Measurements from ENCODE around the gene CXCR5.
A peak's percentile ranks its signal among the peaks of the same experiment; 100 is the strongest.

CXCR5 gene

DNA sequence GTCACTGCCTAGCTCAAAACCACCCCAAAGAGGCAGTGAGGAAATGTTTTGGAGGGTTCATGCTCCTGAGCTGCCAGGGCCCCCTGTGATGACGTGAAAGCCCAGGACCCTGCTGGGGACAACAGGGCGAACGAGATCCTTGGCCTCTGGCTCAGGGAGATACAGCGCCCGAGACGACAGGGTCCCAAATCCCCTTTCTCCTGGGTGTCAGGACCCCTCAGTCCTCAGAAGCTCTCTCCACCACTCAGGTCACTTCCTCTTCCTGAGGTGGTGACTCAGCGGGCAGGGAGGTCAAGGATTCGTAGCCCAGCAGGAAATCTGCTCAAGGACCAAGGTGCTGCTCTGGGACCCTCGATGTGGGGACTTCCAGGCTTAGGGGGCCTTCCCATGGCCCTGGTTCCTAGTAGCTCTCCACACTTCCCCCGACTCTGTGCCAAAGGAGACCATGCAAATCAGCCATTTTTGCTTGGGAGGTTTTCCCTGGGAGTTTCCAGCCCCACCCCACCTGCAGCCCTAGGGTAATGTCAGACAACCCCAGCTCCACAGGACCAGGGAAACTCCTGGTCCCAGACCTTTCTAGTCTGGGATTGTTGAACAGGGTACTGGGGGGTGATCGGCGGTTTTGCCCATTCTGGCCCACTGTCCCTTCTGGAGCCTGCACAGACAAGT is 29.2 kb downstream of the CXCR5 start:
- DNase-seq (ENCODE audit: low spot score), result no peak

DNA sequence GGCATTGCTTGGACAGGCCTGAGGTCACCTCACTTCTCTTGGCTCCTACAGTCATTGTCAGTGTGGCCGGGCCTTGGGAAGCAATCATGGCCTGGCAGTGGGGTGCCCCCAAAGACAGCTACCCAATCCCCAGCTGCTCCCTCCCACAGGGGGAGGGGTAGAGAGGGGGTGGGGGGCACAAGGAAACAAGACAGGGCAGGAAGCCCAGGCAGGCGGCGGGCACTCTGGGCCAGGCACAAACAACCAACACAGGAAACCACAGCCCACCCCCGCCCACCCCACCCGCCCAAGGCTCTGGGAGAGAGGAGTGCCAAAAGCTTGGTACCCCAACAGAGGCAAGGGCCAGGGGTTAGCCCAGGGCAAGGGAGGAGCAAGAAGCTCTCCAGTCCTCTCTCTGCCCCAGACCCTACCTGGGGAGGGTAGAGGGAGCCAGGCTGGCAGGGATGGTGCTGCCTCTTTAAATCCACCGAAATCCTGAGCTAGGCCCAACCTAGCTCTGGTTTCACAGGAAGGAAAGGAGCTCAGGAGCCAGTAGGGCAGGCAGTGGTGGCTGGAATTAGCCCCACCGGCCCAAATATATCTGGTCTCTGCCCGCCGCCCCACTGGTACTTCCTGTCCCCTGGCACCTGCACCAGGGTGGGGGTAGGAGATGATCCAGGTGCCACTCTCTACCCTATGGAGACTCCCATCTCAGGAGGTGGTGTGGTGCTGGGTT is 29.9 kb downstream of the CXCR5 start:
- no peak for DNase-seq (ENCODE audit: low spot score)

DNA sequence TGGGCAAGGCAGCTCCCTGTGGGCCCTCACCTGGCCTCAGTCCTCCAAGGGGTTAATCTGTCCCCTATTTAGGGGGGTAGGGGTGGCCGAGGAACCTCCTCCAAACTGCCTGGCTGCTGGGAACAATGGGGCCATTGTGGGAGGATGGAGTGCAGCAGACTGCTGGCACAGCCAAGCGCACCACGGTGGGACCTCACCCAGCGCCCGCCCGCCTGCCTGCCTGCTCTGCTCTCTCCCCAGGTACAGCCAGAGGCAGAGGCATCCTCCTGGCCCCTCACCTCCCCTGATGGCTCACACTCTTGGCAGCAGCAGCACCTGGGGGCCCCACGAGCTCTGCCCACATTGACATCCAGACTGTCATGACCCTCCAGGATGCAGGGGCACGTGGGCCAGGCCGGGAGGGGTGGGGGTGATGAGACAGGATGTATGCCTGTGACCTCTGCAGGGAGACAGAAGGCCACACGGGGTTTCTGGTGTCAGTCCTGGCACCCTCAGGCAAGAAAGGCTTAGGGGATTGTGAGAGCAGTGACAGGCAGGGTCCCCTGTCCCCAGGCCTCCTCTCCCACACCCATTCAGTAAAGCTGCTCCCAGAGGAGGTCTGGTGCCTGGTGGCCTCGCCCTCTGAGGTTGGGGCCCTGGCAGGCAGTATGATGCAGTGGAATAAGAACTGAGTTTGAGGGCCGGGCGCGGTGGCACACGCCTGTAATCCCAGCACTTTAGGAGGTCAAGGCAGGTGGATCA is 30.7 kb downstream of the CXCR5 start:
- DNase-seq (ENCODE audit: low spot score), result no peak

DNA sequence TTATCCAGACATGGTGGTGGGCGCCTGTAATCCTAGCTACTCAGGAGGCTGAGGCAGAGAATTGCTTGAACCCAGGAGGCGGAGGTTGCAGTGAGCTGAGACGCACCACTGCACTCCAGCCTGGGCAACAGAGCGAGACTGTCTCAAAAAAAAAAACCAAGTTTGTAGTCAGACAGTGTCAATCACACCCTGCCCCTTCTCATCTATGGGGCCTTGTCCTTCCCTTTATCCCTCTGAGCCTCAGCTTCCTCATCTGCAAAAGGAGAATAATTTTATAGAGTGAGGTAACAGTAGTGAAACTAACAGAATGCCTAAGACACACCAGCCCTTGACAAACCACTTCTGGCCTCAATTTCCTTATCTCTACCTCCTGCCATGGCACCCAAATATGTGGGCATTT is 31.3 kb downstream of the CXCR5 start:
- no peak for DNase-seq (ENCODE audit: low spot score)

DNA sequence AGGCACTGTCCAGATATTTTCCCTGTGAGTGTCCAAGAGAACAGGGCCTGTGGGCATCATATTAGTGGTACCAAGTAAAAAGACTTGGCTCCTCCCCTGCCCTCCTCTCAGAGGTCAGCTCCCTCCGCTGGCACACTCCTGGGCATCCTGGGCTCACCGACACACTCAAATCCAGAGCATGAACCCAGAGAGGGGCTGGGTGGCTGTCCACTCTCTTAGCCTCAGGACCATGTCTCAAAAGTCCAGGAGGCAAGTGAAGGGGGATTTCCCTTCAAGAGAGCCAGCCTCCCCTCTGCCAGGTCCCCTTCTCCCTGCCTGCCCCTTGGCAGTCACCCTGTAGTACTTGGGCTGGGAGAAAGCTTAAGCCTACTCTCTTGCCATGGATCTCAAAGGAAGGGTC is 31.7 kb downstream of the CXCR5 start:
- DNase-seq (ENCODE audit: low spot score), result no peak

DNA sequence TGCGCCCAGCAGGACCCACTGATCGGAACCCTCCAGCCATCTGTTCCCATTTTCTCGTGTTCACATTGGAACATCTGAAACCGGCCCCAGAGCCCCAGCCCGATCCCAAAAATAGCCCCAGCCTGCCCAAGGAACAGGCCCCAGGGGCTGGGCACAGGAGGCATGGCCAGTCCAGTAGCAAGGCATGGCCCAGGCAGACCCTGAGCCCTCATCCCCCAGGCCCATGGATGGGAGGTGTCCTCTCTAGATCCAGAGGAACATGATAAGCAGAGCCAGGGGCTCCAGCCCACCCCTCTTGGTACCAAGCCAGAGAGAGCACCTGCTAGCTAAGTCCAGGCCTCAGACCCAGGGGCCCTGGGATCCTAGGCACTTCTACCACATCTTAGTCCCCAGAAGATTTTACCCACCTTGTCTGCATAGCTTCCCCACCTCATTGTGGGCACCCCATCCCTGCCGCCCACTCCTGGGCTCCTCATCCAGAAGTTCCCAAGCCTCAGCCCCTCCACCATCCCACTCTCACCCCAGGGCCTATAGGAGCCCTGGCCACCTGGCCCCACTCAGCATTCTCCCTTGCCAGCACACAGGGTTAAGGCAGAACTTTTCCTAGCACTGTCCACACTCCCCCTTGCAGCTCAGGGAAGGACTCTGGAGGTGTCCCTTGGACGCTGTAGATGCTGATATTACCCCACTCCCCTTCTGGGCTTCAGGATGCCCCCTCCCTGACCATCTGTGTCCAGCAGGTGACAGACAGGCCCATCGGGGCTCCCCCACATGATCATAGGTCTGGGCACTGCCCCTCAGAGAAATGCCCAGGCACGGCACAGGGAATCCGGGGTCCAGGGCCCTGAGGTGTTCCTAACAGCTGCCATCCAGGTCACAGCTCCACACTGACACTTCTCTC is 32.5 kb downstream of the CXCR5 start:
- DNase-seq (ENCODE audit: low spot score), result no peak

DNA sequence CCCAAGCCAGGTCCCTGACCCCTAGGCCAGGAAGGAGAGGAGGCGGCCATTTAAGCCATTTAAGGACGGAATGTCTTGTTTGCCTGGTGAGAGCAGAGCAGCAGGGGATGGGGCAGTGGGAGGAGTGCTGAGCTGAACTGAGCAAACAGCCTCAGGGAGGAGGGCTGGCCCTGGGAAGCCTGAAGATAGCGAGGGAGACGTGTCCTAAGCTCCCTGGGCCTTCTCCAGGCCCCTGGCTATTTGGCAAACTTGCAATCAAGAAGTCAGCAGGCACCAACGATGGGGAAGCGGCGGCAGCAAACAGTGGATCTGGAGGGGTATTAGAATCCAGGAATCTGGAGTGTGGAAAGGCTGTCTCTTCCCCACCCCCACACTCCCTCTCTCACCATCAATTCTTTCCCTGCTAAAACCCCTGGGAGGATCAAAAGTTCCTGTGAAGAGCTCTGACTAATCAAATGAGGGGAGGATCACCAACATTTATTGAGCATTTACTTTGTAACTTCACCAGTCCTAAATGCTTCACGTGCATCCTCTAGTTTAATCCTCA is 33.2 kb downstream of the CXCR5 start:
- DNase-seq (ENCODE audit: low spot score), result peak; percentile 39

DNA sequence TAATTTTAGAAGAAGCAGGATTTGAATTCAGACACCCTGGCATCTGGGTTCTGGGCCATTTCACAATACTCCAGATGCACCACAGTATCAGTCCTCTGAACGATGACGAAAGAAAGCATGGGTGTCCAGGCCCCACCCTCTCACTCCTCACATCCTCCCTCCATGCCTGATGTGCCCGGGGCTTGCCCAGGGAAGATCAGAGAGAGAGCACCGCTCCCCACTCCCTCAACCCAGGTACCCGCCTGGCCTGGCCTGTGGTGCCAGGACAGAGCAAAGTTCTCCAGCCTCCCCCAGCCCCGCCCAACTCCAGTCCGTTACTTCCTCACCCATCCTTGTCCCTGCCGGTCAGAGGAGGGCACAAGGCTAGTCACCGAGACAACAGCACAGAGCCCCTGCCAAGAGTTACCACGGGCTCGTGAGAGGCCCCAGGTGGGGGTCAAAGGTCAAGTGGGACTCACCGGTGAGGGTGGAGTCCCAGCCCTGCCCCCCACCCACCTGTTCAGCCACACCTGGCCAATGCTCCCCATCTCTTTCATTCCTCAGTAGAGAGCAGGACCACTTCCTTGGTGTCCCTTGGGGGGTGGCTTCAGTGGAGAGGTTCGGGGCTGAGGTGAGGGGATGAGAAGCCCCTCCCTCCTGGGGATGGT is 33.9 kb downstream of the CXCR5 start:
- DNase-seq (ENCODE audit: low spot score), result peak; percentile 67

DNA sequence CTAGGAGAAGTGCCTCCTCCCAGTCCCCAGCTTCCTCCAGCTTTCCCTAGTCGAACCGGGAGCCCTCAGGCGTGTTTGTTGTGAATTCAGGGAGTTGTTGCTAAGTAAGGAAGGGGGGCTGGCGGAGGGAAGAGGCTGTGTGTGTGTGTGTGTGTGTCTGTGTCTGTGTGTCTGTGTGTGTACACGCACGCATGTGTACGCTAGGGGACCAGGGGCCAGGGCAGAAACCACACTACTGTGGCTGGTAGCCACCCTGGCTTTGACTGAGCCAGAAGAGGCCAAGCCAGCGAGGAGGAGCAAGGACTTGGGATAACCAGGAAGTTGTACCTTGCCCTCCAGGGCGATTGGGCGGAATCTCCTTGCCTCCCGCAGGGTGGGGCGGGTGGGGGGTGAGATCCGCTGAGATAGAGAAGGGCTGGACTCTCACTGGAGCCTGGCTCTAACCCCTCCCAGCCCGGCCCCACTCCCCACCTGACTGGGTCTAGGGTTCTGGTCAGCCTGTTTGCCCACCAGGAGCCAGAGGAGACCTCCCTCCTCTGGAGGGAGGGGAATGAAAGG is 34.5 kb downstream of the CXCR5 start:
- peak; percentile 69 for DNase-seq (ENCODE audit: low spot score)

DNA sequence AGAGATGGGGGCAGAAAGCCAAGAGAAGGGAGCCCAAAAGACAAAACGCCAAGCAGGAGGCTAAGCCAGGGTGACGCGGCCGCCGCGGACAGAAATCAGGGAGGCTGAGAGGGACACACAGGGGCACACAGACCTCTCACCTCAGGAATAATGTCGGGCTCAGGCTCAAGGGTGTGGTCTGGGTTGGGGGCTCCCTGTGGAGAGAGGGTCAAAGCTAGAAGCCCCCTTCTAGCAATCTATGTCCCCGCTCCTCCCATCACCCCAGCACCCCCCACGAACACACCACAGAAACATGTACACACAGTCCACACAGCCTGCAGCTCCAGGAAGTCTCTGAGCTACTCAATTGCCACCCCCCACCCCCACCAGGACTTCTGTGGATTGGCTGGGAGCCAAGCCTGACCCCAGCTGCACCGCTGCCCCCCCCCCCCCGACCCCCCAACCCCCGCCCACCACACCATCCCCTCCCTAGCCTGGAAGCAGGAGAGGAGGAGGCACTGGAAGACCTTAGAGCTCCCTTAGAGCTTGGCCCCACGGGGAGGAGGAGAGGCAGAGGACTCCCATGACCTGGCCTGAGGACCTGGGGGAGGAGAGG is 35.1 kb downstream of the CXCR5 start:
- DNase-seq (ENCODE audit: low spot score), result no peak

DNA sequence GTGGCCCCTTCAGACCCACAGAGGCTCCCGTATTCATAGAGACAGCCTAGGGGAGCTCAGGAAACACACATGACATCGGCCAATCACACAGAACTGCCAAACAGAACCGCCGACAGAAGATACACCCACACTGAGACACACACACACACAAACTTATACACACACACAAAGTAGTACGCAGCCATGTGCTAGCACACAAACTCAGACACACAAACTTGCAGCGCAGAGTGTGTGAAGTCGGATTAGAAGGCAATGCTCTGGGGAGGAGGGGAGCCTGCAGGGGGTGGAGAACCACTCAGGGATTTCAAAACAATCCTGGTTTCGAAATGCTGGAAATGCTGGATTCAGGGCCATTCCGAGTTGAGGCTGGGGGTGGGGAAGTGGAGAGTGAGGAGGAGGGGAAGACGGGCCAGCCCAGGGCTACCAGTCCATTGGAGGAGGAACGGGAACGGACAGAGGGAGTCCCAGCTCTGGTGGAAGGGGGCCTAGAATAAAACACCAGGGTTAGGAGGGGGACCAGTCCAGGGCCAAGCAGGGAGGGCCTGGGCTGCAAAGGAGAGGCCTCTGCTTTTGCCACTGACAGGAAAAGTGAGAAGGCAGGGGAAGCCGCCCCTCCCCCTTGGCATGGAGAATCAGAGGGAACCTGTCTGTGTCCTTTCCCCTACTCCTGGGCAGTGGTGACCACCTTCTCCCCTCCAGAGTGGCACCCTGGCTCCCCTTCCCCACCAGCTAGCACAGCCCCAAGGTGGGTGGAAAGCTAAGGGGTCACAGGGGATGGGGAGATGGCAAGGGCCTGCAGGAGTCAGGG is 37.6 kb downstream of the CXCR5 start:
- peak; percentile 71 for DNase-seq (ENCODE audit: low spot score)

DNA sequence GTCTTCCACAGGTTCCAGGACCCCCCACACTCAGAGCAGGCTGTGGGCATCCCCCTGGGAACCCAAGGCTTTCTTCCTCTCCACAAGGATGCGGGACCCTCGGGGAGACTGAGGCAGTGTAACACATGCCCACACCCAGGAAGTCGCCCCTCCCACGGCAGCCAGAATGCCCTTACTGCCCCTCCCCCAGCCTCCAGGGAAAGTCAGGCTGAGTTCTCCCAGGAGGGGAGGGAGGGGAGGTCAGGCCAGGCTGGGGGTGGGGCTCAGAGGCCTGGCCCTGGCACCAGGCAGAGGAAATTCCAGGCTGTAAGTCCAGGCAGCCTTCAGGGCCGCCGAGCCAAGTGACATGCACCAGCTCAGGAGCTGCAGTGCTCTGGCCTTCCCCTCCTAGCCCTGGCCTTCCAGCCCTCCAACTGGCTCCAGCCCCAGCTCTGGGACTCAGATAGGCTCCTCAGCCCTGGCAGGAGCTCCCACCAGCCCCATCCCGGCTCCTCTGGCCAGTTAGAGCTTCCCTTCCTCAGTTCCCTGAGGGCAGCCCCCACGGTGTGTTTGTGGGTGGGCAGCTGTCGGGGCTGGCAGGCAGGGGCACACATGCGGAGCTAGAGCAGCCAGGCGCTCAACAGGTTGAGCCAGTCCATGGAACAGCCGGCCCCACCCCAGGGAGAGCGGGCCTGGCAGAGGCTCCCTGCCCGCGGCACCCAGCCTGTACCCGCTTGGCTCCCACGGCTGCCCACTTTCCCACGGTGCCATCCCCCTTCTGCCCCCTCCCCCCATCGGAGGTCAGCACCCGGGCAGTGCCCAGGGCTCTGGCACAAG is 38.4 kb downstream of the CXCR5 start:
- DNase-seq (ENCODE audit: low spot score), result peak; percentile 77

DNA sequence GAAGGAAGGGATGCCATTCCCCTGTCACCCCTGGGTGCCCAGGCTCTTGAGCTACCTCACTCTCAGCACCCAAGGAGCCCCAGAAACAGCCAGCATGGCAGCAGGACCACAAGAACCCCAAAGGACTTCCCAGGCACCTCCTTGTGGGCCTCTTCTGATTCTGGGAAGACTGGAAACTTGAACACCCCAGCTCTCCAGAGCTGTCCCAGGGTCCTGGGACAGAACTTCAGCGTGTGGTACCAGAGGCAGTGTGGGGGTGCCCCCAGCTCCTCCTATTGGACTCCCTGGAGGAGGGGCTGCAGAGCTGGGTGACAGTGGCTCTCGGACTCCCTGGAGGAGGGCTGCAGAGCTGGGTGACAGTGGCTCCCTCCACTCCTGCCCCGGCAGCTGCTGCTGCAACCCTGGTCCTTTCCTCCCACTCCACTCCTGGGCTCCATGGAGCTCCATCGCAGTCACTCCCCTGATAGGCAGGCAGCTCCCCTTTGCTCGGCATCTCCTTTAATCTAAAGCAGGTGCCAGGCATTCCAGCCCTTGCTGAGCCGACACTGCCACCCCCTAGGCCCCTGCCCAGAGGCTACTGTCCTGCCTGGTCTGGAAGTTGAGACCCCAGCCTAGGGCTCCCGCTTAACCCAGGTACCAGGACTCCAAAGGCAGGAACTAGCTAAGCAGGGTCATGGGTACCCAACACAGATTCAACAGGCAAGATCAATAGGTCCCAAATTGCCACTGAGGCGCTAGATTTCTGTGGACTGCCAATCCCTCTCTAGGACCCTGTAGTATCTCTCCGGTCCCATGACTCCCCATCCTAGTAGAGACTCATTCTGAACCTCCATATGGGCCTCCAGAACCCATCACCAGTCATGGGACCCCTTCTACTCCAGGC is 39.3 kb downstream of the CXCR5 start:
- no peak for DNase-seq (ENCODE audit: low spot score)

DNA sequence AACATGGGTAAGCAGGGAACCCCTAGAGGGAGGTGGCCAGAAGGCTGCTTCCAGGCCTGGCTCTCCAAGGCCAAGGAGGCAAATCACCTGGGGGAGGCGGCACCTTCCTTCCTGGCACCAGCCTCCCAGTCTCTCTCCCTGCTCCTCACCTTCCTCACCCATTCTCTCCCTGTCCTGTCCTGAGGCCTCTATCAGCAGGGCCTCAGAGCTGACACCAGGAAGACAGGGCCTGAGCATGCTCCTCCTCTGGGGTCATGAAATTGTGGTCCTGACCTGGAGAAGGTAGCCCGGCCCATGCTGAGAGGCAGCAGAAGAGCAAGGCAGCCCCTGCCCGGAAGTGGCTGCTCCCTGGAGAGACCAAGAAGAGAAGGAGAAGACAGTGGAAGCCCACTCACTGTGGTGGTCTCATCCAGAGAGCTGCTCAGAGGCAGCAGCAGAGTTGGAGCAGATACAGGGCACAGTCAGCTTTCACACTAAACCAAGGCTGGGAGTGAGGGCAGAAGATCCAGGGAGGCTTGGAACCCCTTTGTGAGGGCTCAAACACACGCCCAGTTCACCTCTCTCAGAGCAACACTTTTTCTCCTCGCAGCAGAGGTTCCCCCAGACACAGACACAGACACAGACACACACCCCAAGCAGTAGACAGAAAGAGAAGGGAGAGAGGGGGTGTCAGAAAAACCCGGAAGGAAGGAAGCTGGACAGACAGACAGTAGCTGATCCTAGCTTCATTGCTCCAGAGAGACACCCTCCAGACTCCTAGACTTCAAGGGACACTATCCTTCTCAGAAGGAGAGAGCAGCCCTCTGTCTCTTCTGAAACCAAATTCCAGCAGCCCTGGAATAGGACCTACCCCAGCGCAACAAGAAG is 40.3 kb downstream of the CXCR5 start:
- DNase-seq (ENCODE audit: low spot score), result no peak

DNA sequence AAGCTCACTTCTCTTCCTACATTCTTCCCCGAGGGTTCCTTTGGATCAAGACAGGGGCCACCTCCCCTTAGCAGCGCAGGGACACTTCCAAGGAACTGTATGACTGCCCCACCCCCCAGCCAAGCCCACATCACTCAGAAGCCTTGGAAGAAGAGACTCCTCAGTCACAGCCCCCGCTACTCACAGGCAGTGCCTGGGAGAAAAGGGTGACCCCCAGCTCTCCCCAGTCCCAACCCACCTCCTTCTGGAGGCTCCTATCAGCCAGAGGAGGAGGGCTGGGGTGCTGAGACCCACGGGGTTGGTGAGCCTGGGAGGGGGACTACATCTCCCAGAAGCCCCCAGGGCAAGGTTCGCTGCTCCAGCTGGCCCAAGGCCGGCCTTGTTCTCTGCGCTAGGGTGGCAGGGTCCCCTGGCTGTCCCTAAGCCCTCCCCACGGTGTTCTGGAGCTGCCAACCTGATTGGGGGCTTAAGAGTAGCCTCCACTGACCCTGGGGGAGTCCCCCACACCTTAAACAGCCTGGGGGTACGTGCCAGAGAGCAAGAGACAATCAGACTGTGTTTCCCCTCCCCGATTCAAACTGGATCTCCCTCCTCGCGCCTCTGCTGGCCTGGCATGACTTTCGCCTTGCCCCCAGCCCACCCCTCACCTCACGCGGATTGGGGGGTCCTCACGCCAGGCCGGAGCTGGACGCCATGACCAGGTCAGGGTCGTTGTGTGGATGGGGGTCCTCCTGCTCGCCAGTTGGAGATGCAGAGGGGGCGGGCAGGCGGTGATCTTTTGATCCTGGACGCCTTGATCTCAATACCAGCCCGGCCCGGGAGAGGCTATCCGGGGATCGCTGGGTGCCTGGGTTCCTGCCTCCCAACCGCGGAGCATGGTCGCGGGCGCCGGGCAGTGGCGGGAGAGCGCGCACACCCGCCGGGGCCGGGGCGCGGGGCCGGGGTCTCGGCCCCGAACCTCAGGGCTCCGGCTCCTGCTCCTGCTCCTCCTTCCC is 41.2 kb downstream of the CXCR5 start:
- no peak for DNase-seq (ENCODE audit: low spot score)

Data from AG08395 (cell line).